K562 (cell line): ENCODE results near the gene RABGAP1L. TPM values are rescaled to one million over a fixed set of nuclear protein-coding genes. Genes with fewer than 3 reads are reported as not detected.

Experiments used
- ATAC-seq: fragments of 200-7000 bp; cut with Tn5 transposase; 3 replicates; pipeline ENCODE4 v1.9.1; 2020; ENCODE audit warnings: moderate library complexity
- BruUV-seq: library from RNA; stranded (reverse); fragments of 400-500 nt; replicated peaks from 2 replicates; lab custom pipeline; 2021; lab: Mats Ljungman, UMichigan
- CTCF ChIA-PET: fragments of 300-600 bp; formaldehyde crosslinking; extraction: SDS; loops from one replicate; lab custom pipeline; 2021; ENCODE audit warnings: low intra/inter-chr PET ratio; lab: Yijun Ruan, JAX
- POLR2A ChIA-PET: fragments of 300-600, 350-650 bp; sonication (Branson Sonifier 250); formaldehyde crosslinking; extraction: SDS; loops from one replicate; lab custom pipeline; 2021; ENCODE audit warnings: antibody characterized with exemption, inconsistent platforms; lab: Yijun Ruan, JAX
- DNase-seq, 4 experiments: peaks; one replicate each; pipeline versions ENCODE4 v3.0.0 to v3.0.0-alpha.2; 2011 to 2018; ENCODE audit warnings: low spot score in 3 of 4, mixed read lengths in 3 of 4; ENCODE audit errors: extremely low read depth in 1 of 4
- FAIRE-seq: peaks from 2 replicates; lab custom pipeline; 2011; peaks lifted over from hg19 to GRCh38; lab: Jason Lieb, UNC
- H2AFZ ChIP-seq: 2 replicates; pipeline ENCODE4 v1.6.0; 2011; ENCODE audit warnings: low read depth, low read length, control low read depth, inconsistent platforms
- H3K27ac ChIP-seq: fragments of 200-600 bp; 3 replicates; pipeline ENCODE4 v1.8.0; 2011; ENCODE audit warnings: low read depth, mild to moderate bottlenecking, control low read depth, inconsistent platforms, low read length, moderate library complexity, mixed read lengths; ENCODE audit errors: extremely low read depth
- H3K27me3 ChIP-seq, 2 experiments: fragments of 300-600 bp in 1 of 2; 2 replicates in 1 of 2; 3 replicates in 1 of 2; pipeline versions ENCODE4 v1.6.0 to v1.8.0; 2011; ENCODE audit warnings: inconsistent platforms in 2 of 2, low read length in 2 of 2, mild to moderate bottlenecking in 1 of 2, mixed read lengths in 1 of 2, moderate library complexity in 1 of 2; ENCODE audit not compliant: control insufficient read depth in 2 of 2, insufficient read depth in 2 of 2
- H3K36me3 ChIP-seq: fragments of 300-600 bp; 3 replicates; pipeline ENCODE4 v1.8.0; 2011; ENCODE audit warnings: mild to moderate bottlenecking, low read length, inconsistent platforms; ENCODE audit not compliant: control insufficient read depth, insufficient read depth
- H3K4me1 ChIP-seq, 2 experiments: fragments of 200-600 bp in 1 of 2; replicated peaks in 1 of 2; 2 replicates in 1 of 2; 3 replicates in 1 of 2; pipeline versions ENCODE4 v1.5.1 to v1.8.0; 2011; ENCODE audit warnings: inconsistent platforms in 2 of 2, low read length in 2 of 2, mild to moderate bottlenecking in 1 of 2, mixed read lengths in 1 of 2, moderate library complexity in 1 of 2; ENCODE audit not compliant: control insufficient read depth in 2 of 2, insufficient read depth in 2 of 2
- H3K4me2 ChIP-seq: 2 replicates; pipeline ENCODE4 v1.6.1; 2011; ENCODE audit warnings: low read length, control low read depth, inconsistent platforms, mixed read lengths; ENCODE audit not compliant: insufficient read depth
- H3K4me3 ChIP-seq: fragments of 200-600 bp; sonication (generic), shearing (Covaris generic); 2 replicates; pipeline ENCODE4 v1.5.1; 2016; ENCODE audit warnings: control low read depth, inconsistent platforms
- H3K79me2 ChIP-seq: fragments of 200-600 bp; 3 replicates; pipeline ENCODE4 v1.8.0; 2011; ENCODE audit warnings: low read length, inconsistent platforms; ENCODE audit not compliant: control insufficient read depth, insufficient read depth
- H3K9ac ChIP-seq, 2 experiments: 2 replicates each; pipeline versions ENCODE4 v1.6.0 to v1.6.1; 2011; ENCODE audit warnings: low read depth in 2 of 2, low read length in 2 of 2, control low read depth in 1 of 2, inconsistent platforms in 1 of 2, mild to moderate bottlenecking in 1 of 2, mixed read lengths in 1 of 2; ENCODE audit not compliant: insufficient read depth in 1 of 2
- H3K9me1 ChIP-seq: one replicate; pipeline ENCODE4 v1.6.0; 2011; ENCODE audit warnings: inconsistent platforms, mild to moderate bottlenecking, low read length, moderate library complexity; ENCODE audit not compliant: control insufficient read depth, insufficient read depth
- H3K9me3 ChIP-seq: replicated peaks from 2 replicates; pipeline ENCODE4 v1.5.1; 2011; ENCODE audit warnings: low read depth, low read length, inconsistent platforms; ENCODE audit not compliant: control insufficient read depth, insufficient read depth
- H4K20me1 ChIP-seq: replicated peaks from 2 replicates; pipeline ENCODE4 v1.6.1; 2011; ENCODE audit warnings: low read length, inconsistent platforms, mixed read lengths; ENCODE audit not compliant: control insufficient read depth, insufficient read depth
- ATF7 ChIP-seq: fragments of 450-650 bp; IDR thresholded peaks from 2 replicates; pipeline ENCODE4 v1.7.1; 2014; ENCODE audit warnings: mild to moderate bottlenecking, moderate library complexity
- BMI1 ChIP-seq: fragments of 150-350 bp; IDR thresholded peaks from 2 replicates; pipeline ENCODE4 v1.6.1; 2014; ENCODE audit warnings: low read length
- CBX3 ChIP-seq, 2 experiments: IDR thresholded peaks; 1 replicate in 1 of 2; 2 replicates in 1 of 2; pipeline ENCODE4 v1.6.1; 2012; ENCODE audit warnings: inconsistent platforms in 2 of 2, low read length in 2 of 2, borderline replicate concordance in 1 of 2, control low read depth in 1 of 2
- E2F3 ChIP-seq: fragments of 250-450 bp; sonication (Bioruptor Pico); IDR thresholded peaks from 2 replicates; pipeline ENCODE4 v1.4.0; 2020; ENCODE audit warnings: mild to moderate bottlenecking
- IRF2 ChIP-seq: sonication (generic); formaldehyde crosslinking; IDR thresholded peaks from 2 replicates; pipeline ENCODE4 v1.8.1; 2022; ENCODE audit warnings: mild to moderate bottlenecking, missing genetic modification reagents
- POLR2A ChIP-seq: fragments of 450-650 bp; conservative IDR thresholded peaks from 2 replicates; pipeline ENCODE4 v1.6.1; 2016
- TEAD1 ChIP-seq, 2 experiments: fragments of 450-650 bp in 1 of 2; sonication (generic) in 1 of 2; formaldehyde crosslinking; IDR thresholded peaks; 2 replicates each; pipeline versions ENCODE4 v1.4.0 to v1.8.0; 2020 to 2022; ENCODE audit warnings: mild to moderate bottlenecking in 2 of 2, missing genetic modification reagents in 1 of 2
- ZFPM2 ChIP-seq: fragments of 250-450 bp; sonication (Bioruptor Pico); IDR thresholded peaks from 2 replicates; pipeline ENCODE4 v1.5.1; 2022; ENCODE audit warnings: mild to moderate bottlenecking
- whole genome bisulfite sequencing: fragments of 100-300 bp; shearing (Covaris generic); methylation state at CpG from one replicate; pipeline ENCODE4 v1.1.6; 2016; ENCODE audit warnings: low coverage, mixed read lengths; ENCODE audit not compliant: insufficient coverage; ENCODE audit errors: missing lambda C conversion rate; 5-methylcytosine and 5-hydroxymethylcytosine counted together
- in situ Hi-C: fragments of 300-500 bp; cut with MboI; formaldehyde crosslinking; loops from 4 replicates; pipeline ENCODE4 v1.15.0; 2018; ENCODE audit warnings: inconsistent platforms, mixed read lengths
- intact Hi-C: fragments of 100-400 bp; cut with micrococcal nuclease; formaldehyde crosslinking; loops from 2 replicates; pipeline ENCODE4 v1.14.2; 2022
- polyA plus RNA-seq, 8 experiments: library from polyadenylated mRNA; depleted of rRNA in 4 of 8; stranded (reverse) in 5 of 8; unstranded in 3 of 8; fragments of >200 nt; fragmentation: Nextera tagmentation in 2 of 8; fragmentation: Illumina TruSeq in 1 of 8; extraction: Ambion mirVana in 2 of 8; extraction: Trizol in 1 of 8; gene quantifications; 2 replicates each; pipeline versions ENCODE4 v1.2.1 to v1.2.3, GENCODE V29; 2011 to 2014; ENCODE audit warnings: inconsistent platforms in 1 of 8, missing spikeins in 1 of 8
- total RNA-seq, 7 experiments: library from RNA; depleted of rRNA in 6 of 7; stranded (reverse); fragments of >200 nt in 6 of 7; fragmentation: Illumina TruSeq in 2 of 7; extraction: Trizol in 2 of 7; gene quantifications; 2 replicates each; pipeline versions ENCODE4 v1.2.1 to v1.2.3, GENCODE V29; 2011 to 2021; ENCODE audit warnings: low replicate concordance in 1 of 7
- TF ChIP-seq, protein P1 (sequence below): fragments of 450-650 bp; IDR thresholded peaks from 2 replicates; pipeline ENCODE4 v1.6.1; 2016; ENCODE audit warnings: mild to moderate bottlenecking, moderate library complexity
- TF ChIP-seq, protein P2 (sequence below): IDR thresholded peaks from 2 replicates; pipeline ENCODE4 v1.6.1; 2016; ENCODE audit warnings: missing genetic modification characterization, missing compliant biosample characterization

RABGAP1L gene
- total and polyA plus RNA-seq, 9 of the 15 experiments (the other 6 are each of a cell fraction or from before 2014, with no cell fraction given): 16.5 to 44.9 (median 26.7) TPM

DNA sequence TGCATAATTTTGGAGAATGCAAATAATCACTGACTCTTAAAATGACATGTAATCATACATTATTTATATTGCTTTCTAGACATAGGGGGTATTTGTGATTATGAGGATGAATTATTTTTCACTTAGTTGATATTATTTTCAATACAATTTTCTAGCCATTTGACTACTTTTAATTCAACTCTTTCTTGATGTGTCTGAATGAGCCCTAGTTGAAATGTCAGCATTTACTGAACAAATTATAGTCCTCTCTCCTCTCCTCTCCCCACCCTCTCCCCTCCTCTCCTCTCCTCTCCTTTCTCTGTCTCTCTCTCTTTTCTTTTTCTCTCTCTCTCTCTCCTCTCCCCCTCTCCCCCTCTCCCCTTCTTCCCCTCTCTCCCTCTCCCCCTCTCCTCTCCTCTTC, 483.1 kb downstream of the RABGAP1L start (continued):
- TF ChIP-seq TEAD1 (CRISPR knock-in tag; IDR thresholded peaks at IDR 0.05) (no peak), E2F3 (CRISPR knock-in tag) (no peak), POLR2A (no peak), ATF7 (no peak)
- TF ChIP-seq, all 486 proteins: peak for 3

DNA sequence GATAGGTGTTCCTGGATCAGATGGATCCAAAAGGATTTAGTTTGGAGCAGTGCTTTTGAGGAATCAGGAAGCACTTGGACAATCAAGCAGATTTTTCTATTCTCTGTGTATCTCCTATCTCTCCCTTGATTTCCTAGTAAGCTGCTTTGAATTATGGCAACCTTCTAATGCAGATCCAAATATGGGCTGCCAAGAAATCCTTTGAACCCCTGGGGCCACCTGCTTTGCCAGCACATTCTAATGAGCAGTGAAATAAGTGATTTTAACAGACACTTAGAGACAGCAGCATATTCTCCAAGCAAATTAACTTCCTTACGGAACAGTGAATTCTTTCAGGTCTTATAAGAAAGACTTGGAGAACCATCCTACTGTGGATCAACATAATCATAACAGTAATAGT, 483.9 kb downstream of the RABGAP1L start:
- Histone ChIP-seq H3K9ac (no peak overlapping the region), H3K9me1 (no peaks in the 10 kb centered on the region), H3K27ac (no peak overlapping the region), H4K20me1 (no peaks in the 10 kb centered on the region), H3K79me2 (no peaks in the 10 kb centered on the region), H2AFZ (no peak overlapping the region), H3K9me3 (no peaks in the 10 kb centered on the region), H3K4me1 (no peaks in the 10 kb centered on the region), H3K4me3 (no peak overlapping the region), H3K36me3 (no peaks in the 10 kb centered on the region), H3K27me3 (no peaks in the 10 kb centered on the region), H3K4me2 (no peak overlapping the region)
- no peak for FAIRE-seq
- ChIA-PET POLR2A (no interaction called here), CTCF (no interaction called here)
- in situ Hi-C loops: no loop called here
- 68% methylated on average over 1 of the region's 1 CpG for WGBS
- DNase-seq: no peak
- BruUV-seq: no TSS peak
- no peak for ATAC-seq
- intact Hi-C loops: no loop called here
- TF ChIP-seq ZFPM2 (CRISPR knock-in tag) (no peak), BMI1 (no peak), IRF2 (CRISPR knock-in tag) (no peak), CBX3 (IDR thresholded peaks at IDR 0.05; ENCODE audit: borderline replicate concordance in 1 of 2, low read length in 2 of 2) (no peak)
- TF ChIP-seq, protein P1, sequence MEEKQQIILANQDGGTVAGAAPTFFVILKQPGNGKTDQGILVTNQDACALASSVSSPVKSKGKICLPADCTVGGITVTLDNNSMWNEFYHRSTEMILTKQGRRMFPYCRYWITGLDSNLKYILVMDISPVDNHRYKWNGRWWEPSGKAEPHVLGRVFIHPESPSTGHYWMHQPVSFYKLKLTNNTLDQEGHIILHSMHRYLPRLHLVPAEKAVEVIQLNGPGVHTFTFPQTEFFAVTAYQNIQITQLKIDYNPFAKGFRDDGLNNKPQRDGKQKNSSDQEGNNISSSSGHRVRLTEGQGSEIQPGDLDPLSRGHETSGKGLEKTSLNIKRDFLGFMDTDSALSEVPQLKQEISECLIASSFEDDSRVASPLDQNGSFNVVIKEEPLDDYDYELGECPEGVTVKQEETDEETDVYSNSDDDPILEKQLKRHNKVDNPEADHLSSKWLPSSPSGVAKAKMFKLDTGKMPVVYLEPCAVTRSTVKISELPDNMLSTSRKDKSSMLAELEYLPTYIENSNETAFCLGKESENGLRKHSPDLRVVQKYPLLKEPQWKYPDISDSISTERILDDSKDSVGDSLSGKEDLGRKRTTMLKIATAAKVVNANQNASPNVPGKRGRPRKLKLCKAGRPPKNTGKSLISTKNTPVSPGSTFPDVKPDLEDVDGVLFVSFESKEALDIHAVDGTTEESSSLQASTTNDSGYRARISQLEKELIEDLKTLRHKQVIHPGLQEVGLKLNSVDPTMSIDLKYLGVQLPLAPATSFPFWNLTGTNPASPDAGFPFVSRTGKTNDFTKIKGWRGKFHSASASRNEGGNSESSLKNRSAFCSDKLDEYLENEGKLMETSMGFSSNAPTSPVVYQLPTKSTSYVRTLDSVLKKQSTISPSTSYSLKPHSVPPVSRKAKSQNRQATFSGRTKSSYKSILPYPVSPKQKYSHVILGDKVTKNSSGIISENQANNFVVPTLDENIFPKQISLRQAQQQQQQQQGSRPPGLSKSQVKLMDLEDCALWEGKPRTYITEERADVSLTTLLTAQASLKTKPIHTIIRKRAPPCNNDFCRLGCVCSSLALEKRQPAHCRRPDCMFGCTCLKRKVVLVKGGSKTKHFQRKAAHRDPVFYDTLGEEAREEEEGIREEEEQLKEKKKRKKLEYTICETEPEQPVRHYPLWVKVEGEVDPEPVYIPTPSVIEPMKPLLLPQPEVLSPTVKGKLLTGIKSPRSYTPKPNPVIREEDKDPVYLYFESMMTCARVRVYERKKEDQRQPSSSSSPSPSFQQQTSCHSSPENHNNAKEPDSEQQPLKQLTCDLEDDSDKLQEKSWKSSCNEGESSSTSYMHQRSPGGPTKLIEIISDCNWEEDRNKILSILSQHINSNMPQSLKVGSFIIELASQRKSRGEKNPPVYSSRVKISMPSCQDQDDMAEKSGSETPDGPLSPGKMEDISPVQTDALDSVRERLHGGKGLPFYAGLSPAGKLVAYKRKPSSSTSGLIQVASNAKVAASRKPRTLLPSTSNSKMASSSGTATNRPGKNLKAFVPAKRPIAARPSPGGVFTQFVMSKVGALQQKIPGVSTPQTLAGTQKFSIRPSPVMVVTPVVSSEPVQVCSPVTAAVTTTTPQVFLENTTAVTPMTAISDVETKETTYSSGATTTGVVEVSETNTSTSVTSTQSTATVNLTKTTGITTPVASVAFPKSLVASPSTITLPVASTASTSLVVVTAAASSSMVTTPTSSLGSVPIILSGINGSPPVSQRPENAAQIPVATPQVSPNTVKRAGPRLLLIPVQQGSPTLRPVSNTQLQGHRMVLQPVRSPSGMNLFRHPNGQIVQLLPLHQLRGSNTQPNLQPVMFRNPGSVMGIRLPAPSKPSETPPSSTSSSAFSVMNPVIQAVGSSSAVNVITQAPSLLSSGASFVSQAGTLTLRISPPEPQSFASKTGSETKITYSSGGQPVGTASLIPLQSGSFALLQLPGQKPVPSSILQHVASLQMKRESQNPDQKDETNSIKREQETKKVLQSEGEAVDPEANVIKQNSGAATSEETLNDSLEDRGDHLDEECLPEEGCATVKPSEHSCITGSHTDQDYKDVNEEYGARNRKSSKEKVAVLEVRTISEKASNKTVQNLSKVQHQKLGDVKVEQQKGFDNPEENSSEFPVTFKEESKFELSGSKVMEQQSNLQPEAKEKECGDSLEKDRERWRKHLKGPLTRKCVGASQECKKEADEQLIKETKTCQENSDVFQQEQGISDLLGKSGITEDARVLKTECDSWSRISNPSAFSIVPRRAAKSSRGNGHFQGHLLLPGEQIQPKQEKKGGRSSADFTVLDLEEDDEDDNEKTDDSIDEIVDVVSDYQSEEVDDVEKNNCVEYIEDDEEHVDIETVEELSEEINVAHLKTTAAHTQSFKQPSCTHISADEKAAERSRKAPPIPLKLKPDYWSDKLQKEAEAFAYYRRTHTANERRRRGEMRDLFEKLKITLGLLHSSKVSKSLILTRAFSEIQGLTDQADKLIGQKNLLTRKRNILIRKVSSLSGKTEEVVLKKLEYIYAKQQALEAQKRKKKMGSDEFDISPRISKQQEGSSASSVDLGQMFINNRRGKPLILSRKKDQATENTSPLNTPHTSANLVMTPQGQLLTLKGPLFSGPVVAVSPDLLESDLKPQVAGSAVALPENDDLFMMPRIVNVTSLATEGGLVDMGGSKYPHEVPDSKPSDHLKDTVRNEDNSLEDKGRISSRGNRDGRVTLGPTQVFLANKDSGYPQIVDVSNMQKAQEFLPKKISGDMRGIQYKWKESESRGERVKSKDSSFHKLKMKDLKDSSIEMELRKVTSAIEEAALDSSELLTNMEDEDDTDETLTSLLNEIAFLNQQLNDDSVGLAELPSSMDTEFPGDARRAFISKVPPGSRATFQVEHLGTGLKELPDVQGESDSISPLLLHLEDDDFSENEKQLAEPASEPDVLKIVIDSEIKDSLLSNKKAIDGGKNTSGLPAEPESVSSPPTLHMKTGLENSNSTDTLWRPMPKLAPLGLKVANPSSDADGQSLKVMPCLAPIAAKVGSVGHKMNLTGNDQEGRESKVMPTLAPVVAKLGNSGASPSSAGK: no peak
- TF ChIP-seq, protein P2, sequence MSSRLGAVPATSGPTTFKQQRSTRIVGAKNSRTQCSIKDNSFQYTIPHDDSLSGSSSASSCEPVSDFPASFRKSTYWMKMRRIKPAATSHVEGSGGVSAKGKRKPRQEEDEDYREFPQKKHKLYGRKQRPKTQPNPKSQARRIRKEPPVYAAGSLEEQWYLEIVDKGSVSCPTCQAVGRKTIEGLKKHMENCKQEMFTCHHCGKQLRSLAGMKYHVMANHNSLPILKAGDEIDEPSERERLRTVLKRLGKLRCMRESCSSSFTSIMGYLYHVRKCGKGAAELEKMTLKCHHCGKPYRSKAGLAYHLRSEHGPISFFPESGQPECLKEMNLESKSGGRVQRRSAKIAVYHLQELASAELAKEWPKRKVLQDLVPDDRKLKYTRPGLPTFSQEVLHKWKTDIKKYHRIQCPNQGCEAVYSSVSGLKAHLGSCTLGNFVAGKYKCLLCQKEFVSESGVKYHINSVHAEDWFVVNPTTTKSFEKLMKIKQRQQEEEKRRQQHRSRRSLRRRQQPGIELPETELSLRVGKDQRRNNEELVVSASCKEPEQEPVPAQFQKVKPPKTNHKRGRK: no peak
